ENCODE data around the gene ZNF48.
A peak's percentile ranks its signal among the peaks of the same experiment; 100 is the strongest.
"Not testable (repeated sequence)": the region's sequence is repeated elsewhere in the genome, so short reads cannot be mapped to it uniquely, and the experiment has no call there.

Gene ZNF48

DNA sequence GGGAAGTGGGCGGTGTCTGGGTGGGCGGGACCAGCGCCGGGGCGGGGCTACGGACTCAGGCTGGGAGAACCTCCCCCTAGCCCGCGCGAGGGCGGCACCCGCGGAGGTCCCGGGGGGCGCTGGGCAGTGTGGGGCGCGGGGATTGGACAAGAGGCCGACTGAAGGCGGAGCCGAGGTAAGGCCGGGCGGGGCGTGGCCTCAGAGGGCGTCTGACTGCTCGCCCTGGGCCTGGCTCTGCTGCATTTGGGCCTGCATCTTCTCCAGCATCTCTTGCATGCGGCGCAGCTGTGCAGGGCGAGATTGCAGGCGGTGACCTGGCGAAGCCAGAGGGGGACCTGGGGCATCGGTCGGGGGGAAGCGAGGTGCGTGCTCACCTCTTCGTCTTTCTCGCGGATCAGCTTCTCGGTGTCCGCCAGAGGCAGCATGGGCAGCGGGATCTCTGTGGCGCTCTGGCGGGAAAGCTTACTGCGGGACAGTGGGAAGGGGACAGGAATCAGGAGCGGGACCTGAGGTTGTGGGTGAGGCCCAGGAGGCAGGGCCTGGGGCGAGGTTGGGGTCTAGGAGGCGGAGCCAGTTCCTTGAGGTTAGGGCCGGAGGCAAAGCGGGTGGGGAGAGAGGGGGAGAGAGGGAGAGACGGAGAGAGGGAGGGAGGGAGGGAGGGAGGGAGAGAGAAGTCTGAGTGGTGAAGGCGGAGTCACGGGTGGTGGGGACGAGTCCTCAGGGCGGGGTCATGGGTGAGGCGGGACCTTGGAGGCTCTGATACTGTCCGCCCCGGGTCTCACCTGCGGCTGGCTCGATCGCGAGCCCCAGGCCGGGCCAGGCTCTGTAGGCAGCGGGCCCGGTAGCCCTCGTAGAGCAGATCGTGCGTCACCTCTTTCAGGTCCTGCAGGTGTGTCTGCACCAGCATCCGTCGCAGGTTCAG, 16.7 kb upstream of the ZNF48 start:
- peak; percentile 47 for DNase-seq

DNA sequence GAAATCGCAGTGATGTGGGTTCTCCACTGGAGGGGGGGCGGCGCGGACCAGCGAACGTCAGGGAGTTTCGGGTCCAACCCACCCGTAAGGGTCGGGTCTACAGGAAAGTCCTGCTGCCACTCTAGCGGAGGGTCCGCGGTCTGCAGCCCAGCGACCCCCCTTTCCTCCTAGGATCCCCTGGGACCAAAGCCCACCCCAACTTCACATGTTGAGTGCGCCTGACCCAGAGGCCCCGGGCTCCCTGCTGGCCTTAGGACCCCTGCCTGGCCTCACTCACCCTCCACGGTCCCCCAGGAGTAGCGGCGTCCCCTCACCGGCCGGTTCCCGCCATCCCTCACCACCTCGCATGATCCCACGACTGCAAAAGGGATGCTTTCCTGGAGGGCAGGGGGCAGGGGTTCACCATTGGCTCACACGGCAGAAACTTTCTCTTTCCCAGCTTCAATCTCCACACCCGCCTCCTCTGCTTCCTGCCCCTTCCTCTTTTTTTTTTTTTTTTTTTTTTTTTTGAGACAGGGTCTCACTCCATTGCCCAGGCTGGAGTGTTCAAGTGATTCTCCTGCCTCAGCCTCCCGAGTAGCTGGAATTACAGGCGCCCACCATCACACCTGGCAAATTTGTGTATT, 15.9 kb upstream of the ZNF48 start:
- no peak for DNase-seq

DNA sequence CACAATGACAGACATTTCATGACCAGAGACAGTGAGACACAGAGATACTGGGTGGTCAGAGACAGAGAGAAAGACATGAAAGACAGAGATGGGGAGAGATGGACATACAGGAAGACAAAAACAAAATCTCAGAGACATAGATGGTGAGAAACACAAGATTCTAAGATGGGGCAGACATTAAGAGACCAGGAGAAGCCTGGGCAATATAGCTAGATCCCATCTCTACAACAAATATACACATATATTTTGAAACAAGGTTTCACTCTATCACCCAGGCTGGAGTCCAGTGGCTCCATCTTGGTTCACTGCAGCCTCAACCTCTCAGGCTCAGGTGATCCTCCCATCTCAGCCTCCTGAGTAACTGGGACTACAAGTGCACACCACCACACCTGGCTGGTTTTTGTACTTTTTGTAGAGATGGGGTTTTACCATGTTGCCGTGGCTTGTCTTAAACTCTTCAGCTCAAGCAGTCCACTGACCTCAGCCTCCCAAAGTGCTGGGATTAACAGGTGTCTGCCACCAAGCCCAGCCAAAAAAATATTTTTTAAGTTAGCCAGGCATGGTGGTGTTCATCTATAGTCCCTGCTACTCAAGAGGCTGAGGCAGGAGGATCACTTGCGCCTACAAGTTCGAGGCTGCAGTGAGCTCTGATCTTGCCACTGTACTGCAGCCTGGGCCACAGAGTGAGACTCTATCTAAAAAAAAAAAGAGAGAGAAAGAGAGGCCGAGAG, 15.0 kb upstream of the ZNF48 start:
- DNase-seq: no peak

DNA sequence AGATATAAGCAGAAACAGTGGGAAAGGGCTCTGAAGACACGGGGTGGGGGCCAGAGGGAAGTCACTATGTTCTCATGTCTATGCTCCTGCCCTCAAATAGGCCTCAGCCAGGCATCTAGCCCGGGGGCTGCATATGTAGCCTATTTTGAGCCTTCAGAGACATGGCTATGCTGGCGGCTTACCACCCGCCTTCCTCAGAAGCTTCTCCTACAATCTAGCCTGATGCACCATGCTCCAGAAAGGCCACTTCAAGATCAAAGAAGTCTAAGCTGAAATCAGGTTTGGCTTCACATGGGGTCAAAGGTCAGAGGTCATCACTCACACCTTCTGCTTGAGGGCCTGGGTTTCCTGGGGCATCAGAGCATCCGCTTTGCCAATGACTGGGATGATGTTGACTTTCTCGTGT, 14.4 kb upstream of the ZNF48 start:
- no peak for DNase-seq

DNA sequence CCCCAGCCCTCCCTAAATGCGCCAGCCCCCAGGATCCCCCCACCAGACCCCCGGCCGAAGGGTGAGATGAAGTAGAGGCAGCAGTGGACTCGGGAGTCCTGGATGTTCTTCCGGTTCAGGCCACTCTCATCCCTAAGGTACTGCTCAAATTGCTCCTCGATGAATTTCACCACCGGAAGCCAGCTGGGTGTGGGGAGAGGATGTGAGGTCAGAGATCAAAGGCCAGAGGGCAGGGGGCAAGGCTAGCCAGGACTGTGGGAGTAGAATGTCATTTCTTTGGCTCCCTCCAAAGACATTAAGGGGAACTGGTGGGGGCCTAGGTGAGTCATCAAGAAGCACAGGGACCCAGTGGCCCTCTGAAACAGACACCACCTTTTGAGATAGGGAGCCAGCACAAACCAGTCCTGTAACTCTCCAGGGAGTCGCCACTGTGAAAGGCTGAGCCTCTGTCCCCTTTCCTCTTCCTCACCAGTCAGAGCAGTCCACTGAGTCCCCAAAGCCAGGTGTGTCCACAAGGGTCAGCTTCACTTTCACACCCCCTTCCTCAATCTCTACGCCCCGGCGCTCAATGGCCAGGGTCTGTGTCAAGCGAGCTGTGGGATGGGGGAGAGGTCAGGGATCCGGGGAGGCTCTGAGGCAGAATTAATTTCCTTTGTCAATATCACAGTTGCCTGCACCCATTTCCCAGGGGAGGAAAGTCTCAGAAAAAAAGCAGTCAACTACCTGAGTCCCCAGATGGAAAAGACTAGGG, 13.8 kb upstream of the ZNF48 start:
- DNase-seq: no peak

DNA sequence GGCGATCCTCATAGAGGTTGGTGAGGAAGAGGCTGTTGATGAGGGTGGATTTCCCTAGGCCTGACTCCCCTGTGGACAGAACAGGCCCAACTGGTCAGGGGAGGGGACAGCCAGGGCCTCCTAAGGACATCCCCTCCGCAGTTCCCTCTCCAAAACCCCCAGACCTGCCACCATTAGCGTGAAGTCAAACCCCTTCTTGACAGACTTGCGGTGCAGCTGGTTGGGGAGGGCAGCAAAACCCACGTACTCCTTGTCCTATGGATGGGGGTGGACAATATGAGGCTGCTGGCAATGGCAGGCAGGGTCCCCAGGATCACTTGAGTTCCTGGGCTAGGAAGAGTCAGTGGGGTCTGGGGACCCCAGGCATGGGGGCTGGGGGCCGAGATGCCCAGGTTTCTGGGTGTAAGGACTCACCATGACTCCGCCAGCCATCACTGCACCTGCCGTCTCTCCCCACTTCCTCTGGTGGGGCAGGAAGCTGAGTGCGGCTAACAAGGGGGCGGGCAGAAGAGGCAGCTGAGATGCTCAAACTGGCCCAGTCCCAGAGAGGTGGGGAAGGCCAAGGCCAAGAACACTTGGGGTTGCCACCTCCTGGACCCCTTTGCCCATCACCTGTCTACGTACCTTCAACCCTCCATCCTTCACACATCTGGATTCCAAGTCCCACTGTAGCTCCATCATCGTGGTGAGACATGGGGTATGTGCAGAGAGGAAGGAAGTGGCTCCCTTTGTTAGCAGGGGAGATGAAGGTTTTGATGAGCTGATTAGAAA, 12.9 kb upstream of the ZNF48 start, which contains the start of gene SEPTIN1:
Gene SEPTIN1, minus strand, starts transcription at position 451 of the 771 bp plus-strand sequence. Its CDS starts 19 bp downstream, at position 432.
- DNase-seq: no peak

DNA sequence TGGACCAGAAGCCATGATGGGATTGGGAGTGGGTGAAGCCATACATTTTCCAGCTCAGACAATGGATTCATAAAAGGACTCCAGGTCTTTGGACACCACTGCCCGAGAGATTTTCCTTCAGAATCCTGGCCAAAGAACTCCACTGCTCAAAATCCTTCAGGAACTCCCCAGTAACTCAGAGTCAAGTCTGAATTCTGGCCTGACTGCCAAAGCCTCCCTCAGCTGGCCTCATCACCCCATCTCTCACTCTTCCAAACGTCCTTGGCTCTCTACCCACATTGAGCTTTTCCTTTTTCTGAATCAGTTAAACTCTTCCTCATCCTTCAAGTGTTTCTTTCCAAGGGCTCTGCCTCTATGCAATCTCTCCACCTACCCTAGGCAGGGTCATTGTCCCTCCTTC, 11.7 kb upstream of the ZNF48 start:
- no peak for DNase-seq

DNA sequence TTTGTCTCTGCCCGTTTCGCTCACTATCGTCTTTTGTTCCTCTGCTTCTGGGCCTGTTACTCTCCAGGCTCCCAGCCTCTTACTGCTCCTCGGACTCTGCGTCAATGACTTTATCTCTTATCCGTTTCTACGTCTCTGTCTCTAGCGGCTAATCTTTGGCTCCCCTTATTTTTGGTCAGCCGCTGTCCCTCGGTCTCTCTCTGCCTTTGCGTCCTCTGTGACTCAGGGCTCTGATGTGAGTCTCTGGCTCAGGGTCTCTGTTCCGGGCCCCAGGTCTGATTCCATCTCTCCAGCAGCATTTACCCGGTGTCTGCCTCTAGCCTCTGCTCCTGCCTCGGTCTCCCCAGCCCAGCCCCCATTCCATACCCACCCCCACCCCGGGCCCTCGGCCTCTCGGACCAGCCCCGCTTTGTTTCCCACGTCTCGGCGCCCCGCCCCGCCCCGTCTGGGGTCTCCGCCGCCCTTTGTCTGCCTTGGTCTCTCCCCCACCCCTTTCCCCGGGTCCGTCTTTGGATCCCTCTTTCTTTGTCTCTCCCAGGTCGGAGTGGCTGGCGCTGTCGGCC, 547 bp upstream of the ZNF48 start:
- no peak for DNase-seq

DNA sequence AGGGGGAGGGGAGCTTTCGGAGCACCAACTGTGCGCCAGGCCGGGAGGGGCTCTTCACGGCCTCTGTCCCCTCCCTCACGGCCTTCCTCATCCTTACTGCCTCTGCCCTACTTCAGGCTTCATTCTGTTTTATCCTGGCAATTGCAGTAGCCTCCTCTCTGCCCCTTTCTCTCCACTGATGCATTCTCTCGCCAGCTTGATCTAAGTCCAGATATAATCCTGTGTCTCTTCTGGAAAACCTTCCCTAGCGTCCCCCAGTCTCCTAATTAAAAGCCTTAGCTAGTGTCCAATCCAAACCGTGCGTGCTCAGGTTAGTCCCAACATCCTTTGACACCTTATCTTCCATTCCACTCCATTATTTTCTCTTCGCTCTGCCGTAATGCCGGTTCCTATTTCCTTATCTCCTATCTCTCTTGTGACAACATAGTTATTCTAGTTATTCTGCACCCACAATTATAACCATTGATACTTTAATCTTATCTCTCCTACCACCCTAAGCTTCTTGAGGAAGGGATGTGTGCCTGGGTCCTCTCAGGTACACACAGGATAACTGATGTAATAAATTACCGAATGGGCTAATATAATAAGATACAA, 869 bp downstream of the ZNF48 start:
- no peak for DNase-seq

DNA sequence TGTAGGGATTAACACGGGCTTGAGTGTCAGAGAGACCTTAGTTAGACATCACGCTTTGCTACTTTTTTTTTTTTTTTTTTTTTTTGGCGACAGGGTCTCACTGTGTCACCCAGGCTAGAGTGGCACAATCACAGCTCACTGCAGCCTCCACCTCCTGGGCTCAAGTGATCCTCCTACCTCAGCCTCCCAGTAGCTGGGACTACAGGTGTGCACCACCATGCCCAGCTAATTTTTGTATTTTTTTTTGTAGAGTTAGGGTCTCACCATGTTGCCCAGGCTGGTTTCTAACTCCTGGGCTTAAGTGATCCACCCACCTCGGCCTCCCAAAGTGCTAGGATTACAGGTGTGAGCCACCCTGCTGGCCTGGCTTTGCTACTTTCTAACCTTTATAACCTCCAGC, 1.4 kb downstream of the ZNF48 start:
- DNase-seq: not testable (repeated sequence)

DNA sequence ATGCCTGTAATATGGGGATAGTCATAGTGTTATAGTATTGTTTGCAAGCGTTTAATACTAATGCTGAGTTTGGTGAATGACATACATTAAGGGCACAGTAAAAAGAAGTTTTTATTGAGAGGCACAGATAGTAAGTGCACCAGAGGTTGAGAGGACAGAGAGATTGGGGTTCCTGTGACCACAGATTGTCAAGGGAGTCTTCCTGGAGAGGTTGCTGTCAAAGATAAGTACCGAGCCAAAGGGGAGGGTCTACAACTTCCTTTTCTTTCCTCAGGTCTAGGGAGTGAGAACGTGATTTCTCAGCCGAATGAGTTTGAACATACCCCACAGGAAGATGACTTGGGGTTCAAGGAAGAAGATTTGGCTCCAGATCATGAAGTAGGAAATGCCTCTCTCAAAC, 1.8 kb downstream of the ZNF48 start:
- no peak for DNase-seq

DNA sequence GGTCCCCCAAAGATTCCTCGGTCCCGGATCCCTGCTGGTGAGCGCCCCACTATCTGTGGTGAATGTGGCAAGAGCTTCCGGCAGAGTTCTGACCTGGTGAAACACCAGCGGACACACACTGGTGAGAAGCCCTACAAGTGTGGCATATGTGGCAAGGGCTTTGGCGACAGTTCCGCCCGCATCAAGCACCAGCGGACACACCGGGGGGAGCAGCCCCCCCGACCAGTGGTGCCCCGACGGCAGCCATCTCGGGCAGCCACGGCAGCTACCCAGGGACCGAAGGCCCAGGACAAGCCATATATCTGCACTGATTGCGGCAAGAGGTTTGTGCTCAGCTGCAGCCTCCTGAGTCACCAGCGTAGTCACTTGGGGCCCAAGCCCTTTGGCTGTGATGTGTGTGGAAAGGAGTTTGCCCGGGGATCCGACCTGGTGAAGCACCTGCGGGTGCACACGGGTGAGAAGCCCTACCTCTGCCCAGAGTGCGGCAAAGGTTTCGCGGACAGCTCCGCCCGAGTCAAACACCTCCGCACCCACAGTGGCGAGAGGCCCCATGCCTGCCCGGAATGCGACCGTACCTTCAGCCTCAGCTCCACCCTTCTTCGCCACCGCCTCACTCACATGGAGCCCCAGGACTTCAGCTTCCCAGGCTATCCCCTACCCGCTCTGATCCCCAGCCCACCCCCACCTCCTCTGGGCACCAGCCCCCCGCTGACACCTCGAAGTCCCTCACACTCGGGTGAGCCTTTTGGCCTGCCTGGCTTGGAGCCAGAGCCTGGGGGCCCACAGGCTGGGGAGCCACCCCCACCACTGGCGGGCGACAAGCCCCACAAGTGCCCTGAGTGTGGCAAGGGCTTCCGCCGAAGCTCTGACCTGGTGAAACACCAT, 2.8 kb downstream of the ZNF48 start:
- no peak for DNase-seq

DNA sequence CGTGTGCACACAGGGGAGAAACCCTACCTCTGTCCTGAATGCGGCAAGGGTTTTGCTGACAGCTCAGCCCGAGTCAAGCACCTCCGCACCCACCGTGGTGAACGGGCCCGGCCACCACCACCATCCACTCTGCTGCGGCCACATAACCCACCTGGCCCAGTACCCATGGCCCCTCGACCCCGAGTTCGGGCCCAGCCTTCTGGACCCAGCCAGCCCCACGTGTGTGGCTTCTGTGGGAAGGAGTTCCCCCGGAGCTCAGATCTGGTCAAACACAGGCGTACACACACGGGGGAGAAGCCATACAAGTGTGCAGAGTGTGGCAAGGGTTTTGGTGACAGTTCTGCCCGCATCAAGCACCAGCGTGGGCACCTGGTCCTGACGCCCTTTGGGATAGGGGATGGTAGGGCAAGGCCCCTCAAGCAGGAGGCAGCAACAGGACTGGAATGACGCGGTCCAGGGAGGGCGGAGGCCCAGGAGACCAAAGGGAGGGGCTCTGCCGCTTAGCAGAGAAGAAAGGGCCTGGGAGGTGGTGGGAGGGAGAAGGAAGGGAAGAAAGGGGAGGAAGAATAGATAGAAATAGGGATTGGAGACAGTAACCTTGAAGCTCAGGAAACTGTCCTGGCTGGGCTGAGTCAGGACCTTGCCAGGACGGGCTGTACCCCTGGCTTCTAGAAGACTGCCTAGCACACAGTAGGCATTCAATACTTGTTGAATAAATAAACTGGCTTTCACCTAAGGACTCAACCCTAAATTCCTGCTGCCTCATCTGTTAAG, 3.6 kb downstream of the ZNF48 start:
- DNase-seq: no peak

DNA sequence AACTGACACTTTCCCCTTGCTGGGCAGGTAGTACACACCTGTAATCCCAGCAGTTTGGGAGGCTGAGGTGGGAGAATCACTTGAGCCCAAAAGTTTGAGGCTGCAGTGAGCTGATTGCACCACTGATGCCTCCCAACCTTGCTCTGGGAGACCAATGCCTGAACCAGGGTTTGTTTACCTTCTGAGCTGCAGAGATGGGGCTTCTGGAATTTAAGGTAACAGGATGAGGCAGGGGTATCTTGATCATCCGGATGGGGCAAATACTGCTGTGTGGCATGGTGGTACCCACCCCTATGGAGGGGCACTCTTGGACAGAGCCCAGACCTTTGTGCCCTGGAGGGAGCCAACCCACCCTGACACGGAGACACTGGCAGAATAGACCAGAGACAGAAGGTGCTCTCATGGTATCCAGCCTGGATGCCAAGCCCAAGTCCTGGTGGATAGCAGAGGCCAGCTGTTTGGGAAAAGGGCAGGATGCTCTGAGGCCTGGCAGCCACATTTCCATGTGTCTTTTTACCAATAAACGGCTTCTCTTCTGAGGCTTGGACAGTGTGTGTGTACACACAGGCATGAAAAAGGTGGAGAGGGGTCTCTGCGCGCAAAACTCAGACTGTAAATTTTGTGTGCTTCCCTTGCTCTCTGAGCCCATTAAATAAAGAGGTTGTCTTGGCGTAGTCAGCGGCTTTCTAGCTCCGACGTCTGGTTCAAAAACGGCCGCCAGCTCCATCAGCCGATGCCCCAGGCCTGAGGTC, 4.4 kb downstream of the ZNF48 start:
- DNase-seq: no peak

DNA sequence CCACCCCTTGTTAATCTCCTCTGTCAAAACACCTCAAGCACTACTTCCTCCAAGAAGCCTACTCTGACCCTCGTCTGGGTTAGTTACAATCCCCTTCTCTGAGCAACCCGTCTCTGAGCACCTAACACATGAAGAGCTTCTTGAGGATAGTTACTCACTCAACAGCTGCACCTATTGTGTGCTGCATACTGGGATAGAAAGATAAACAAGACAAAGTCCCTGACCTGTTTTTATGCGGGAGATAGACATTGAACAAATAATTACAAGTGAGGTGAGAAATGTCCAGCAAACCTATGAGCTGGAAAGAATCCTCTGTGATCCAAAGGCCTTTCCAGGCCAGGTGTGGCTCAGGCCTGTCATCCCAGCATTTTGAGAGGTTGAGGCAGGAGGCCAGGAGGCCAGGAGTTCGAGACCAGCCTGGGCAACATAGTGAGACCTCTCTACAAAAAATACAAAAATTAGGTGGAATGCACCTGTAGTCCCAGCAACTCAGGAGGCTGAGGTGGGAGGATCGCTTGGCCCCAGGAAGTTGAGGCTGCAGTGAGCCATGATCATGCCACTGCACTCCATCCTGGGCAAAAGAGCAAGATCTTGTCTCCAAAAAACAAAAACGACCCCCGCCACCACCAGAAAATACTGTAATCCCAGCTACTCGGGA, 6.7 kb downstream of the ZNF48 start:
- DNase-seq: no peak

DNA sequence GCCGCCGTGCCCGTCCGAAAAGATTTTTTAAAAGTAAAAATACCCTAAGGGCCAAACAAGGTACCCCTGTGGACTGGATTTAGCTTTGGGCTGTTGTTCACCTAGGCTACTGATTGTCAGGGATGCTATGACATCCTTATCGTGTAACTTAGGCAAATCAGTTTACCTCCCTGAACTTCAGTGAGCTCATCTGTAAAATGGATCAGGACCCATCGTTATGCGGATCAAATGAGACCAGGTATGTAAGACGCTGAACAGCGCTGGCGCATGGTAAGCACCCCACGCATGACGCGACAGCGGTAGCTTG, 11.5 kb downstream of the ZNF48 start:
- DNase-seq: no peak

DNA sequence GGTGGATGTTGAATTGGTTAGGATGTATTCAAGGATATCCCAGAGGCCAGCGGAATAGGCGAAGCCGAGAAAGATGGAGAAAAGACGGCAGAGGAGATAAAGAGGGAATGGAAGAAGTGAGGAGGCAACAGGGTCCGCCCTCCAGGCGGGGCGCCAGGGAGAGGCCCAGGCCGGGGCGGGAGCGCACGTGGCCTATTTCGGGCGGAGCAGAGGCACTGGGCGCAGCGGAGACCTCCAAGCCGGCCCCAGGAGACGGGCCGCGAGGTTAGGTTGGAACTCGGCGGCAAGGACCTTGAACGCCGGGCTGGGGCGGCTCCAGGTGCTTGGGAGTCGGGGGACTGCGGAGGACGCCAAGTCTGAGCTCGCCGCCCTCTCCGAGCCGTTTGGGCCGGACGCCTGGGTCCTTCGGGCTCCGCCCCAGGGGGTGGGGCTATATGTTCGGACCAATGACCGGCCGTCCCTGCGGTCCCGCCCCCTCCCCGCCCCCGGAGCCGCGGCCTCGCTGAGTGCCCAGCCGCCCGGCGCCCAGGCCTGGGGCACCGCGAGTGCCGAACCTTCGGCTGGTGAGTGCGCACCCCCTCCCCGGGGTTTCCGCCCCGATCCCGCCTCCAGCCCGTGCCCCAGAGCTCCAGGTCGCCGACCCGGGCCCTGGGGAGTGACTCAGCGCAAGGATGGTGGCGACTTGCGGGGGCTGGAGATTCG, 12.0 kb downstream of the ZNF48 start, which contains the start of gene ZNF771:
Gene ZNF771, plus strand, starts transcription at position 505 of the 702 bp plus-strand sequence. CDS start 448 bp downstream, outside the sequence.
- DNase-seq: no peak

Data from NCI-H2081 treated with DMSO at 0.1 percent for 48 hours (cell line).